ENCODE measurements around the gene NAV3.
A peak's percentile ranks its signal among the peaks of the same experiment; 100 is the strongest.

Gene NAV3, protein sequence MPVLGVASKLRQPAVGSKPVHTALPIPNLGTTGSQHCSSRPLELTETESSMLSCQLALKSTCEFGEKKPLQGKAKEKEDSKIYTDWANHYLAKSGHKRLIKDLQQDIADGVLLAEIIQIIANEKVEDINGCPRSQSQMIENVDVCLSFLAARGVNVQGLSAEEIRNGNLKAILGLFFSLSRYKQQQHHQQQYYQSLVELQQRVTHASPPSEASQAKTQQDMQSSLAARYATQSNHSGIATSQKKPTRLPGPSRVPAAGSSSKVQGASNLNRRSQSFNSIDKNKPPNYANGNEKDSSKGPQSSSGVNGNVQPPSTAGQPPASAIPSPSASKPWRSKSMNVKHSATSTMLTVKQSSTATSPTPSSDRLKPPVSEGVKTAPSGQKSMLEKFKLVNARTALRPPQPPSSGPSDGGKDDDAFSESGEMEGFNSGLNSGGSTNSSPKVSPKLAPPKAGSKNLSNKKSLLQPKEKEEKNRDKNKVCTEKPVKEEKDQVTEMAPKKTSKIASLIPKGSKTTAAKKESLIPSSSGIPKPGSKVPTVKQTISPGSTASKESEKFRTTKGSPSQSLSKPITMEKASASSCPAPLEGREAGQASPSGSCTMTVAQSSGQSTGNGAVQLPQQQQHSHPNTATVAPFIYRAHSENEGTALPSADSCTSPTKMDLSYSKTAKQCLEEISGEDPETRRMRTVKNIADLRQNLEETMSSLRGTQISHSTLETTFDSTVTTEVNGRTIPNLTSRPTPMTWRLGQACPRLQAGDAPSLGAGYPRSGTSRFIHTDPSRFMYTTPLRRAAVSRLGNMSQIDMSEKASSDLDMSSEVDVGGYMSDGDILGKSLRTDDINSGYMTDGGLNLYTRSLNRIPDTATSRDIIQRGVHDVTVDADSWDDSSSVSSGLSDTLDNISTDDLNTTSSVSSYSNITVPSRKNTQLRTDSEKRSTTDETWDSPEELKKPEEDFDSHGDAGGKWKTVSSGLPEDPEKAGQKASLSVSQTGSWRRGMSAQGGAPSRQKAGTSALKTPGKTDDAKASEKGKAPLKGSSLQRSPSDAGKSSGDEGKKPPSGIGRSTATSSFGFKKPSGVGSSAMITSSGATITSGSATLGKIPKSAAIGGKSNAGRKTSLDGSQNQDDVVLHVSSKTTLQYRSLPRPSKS (N-terminal part only)

DNA sequence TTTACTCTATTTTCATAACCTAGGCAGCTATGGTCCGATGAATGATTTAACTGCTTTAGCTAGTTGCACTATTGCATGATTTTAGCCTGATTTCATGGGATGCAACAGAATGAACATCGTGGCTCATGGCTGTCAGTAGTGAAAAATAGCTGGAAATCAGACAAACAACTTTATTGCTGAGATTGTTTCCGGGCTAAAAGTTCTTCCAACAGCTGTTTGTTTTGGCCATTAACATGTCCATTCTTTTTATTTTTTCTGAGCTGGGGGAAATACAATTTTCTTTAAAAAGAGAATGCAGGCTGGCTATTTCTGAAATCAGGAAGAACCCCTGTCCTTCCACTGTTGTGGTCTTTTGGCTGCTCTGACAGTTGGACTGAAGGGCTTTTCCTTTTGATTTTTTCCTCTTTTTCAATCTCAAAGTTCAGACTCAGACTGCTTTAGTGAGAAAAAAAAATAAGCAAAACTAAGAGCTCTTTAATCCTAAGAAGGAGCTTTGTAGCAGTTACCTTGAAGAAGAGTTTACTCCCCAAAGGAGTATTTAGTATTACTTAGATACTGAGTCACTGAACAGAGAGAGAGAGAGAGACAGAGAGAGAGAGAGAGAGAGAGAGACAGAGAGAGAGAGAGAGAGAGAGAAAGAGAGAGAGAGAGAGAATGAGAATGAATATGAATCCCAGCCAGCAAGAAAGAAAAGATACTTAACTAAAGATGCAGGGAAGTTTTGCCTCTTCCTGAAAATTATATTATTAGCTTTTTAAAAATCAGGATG lies at the start of gene NAV3:
Gene NAV3, plus strand, starts transcription at position 312 of the 769 bp plus-strand sequence. CDS start 568 bp downstream, outside the sequence.
- no peaks in the 10 kb centered on the region for H4K20me1 ChIP-seq
- peak within 1 kb of the TSS in 10 of 11 experiments; percentile 0 to 80 (median 56); a peak in 15 of 22 replicates for H3K4me2 ChIP-seq
- H3K27ac ChIP-seq = peak within 1 kb of the TSS in 5 of 11 experiments; percentile 9 to 55 (median 46); a peak in 8 of 22 replicates
- no peaks in the 10 kb centered on the region for H3K36me3 ChIP-seq
- H3K4me3 ChIP-seq = no peak within 1 kb of the TSS
- no peaks in the 10 kb centered on the region for H3K9me3 ChIP-seq (replicated peaks in 1 of 11)
- no peak for TF ChIP-seq Cebpa-rat (IDR thresholded peaks at IDR 0.05)
- no peaks in the 10 kb centered on the region for H3K27me3 ChIP-seq
- peak within 1 kb of the TSS in 4 of 11 experiments; percentile 33 to 56 (median 42); a peak in 3 of 22 replicates for H3K9ac ChIP-seq
- peaks cover 8 to 34% (median 24%) of the 10 kb centered on the region in 10 experiments; a peak in 16 of 20 replicates for H3K4me1 ChIP-seq

DNA sequence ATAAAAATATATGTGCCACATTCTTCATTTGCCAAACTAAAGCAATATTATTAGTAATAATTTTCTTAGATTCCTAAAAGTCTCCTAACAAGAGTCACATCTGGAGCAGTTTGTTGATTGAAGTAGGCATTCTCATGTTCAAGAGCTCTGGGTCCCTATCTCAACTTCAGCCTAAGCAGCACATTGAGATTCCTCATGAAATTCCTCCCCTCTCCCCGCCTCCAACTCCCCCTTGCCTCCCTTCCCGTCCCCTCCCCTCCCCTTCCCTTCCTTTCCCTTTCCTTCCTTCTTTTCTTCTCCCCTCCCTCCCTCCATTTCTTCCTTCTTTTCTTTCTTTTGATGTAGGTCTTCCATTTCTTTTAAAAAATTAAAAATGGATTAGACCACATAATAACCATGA lies 48.7 kb upstream of the NAV3 start:
- Histone ChIP-seq H3K9me3 (replicated peaks in 1 of 11) (0 out of 22 replicates have a peak, but pooled peaks cover 0 to 4% (median 0%) of the 10 kb centered on the region in 11 experiments), H3K4me1 (no peaks in the 10 kb centered on the region), H3K9ac (no peak overlapping the region), H3K4me3 (no peak overlapping the region), H3K4me2 (no peak overlapping the region), H3K27me3 (no peaks in the 10 kb centered on the region), H3K27ac (no peak overlapping the region), H3K36me3 (no peaks in the 10 kb centered on the region), H4K20me1 (no peaks in the 10 kb centered on the region)
- no peak for TF ChIP-seq Cebpa-rat (IDR thresholded peaks at IDR 0.05)

DNA sequence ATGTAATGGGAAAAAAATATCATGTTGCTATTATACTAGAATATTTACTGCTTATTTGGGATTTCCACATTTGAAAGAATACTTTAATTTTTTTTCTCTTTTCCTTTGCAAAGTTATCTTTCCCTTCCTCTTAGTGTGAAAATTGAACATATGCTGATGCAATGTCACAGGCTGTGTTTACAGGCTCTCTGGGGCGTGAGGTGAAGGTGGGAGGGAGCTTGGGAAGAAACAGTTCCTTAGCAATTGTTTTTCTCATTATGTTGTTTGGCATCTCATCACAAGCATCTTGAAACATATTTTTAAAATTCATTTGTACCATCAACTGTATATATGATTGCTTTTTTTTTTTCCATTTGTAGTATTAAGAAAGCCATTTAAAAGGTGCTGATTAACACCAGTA lies 47.9 kb upstream of the NAV3 start:
- no peak for TF ChIP-seq Cebpa-rat (IDR thresholded peaks at IDR 0.05)
- no peak overlapping the region for H3K4me3 ChIP-seq
- H3K27ac ChIP-seq = no peak overlapping the region
- no peaks in the 10 kb centered on the region for H4K20me1 ChIP-seq
- no peaks in the 10 kb centered on the region for H3K27me3 ChIP-seq
- no peak overlapping the region for H3K9ac ChIP-seq
- no peak overlapping the region for H3K4me2 ChIP-seq
- 0 out of 22 replicates have a peak, but pooled peaks cover 0 to 8% (median 0%) of the 10 kb centered on the region in 11 experiments for H3K9me3 ChIP-seq (replicated peaks in 1 of 11)
- no peaks in the 10 kb centered on the region for H3K36me3 ChIP-seq
- H3K4me1 ChIP-seq = no peaks in the 10 kb centered on the region

DNA sequence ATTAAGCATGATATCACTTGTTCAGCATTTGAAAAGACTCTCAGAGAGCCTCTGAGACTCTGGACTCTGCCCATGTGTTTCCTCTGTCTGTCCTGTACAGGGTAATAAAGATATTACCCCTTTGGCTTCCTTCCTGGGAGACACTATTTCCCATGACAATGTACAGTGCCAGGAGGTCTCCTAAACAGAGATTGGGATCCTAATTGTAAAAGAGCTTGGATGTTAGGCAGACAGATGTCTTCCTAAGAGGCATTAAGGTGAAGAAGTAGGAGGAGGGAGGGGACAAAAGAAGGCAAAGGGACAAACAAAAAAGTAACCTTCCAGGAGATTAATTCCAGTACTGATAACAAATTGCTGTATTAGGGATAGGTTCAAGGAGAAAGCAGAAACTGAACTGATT lies 45.5 kb upstream of the NAV3 start:
- Histone ChIP-seq H3K4me2 (no peak overlapping the region), H3K9ac (no peak overlapping the region), H3K4me3 (no peak overlapping the region), H3K27ac (no peak overlapping the region), H3K4me1 (peaks cover 0 to 6% (median 0%) of the 10 kb centered on the region in 10 experiments; a peak in 1 of 20 replicates), H4K20me1 (no peaks in the 10 kb centered on the region), H3K36me3 (no peaks in the 10 kb centered on the region), H3K27me3 (no peaks in the 10 kb centered on the region), H3K9me3 (replicated peaks in 1 of 11) (0 out of 22 replicates have a peak, but pooled peaks cover 0 to 8% (median 0%) of the 10 kb centered on the region in 11 experiments)
- TF ChIP-seq Cebpa-rat (IDR thresholded peaks at IDR 0.05) = no peak

DNA sequence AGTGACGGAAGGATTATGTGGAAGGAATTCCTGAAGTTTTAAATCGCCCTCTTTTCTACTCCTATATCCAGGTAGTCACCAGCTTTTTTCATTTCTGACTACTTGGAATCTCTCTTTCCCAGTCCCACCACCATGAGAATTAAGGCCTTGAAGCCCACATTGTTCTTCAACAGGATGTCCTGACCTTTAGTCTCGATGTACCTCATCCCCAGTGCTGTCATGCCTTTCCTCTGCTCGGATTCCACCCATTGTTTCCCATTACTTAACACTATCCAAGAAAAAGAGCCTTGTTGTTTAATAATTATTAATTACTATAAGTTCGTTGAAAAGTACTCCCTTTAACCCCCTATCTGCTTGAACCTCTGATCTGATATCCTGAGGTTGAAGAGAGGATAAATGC lies 44.0 kb upstream of the NAV3 start:
- Histone ChIP-seq H3K4me2 (no peak overlapping the region), H3K4me3 (no peak overlapping the region), H3K4me1 (peaks cover 0 to 6% (median 0%) of the 10 kb centered on the region in 10 experiments; a peak in 1 of 20 replicates), H3K9ac (no peak overlapping the region), H4K20me1 (no peaks in the 10 kb centered on the region), H3K36me3 (no peaks in the 10 kb centered on the region), H3K27me3 (no peaks in the 10 kb centered on the region), H3K27ac (no peak overlapping the region), H3K9me3 (replicated peaks in 1 of 11) (0 out of 22 replicates have a peak, but pooled peaks cover 0 to 8% (median 0%) of the 10 kb centered on the region in 11 experiments)
- TF ChIP-seq Cebpa-rat (IDR thresholded peaks at IDR 0.05) = no peak

DNA sequence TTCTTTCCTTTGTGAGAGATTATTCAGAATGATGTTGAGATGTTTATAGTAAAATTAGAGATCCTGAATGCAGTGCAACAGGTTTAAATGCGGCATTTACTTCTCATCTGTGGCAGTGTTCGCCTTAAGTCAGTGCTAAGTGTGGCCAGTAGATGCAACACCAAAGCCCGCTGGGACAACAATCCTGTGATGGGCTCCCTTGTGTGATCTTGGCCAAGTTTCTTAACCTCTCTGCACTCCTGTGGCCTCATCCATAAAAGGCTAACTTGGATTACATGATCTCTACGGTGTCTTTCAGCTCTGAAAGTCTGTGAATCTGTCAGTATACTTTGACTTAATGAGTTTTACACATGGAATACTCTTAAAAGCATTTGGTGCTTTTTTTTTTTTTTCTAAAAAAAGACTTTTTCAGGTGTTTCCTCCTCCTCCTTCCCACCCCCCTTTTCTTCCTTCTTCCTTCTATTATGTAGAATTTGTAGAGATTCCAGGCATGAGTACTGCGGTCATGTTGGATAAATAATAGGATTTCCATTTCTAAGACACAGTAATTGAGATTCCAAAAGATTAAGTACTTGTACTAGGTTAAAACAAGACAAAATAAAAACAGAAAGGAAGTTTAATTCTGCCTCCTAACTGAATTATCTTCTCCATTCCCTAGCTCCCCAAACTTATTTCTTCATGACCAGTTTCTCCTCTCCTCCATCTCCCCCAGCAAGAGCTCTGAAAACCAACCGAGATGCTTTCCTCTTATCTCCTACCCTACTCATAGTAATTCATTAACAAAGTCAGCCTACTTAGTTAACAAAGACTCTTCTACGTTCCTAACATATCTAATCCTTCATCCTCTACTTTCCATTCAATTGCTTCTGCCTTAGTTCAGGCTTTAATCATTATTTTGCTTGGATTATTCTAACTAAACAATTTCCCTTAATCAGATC lies 42.2 kb upstream of the NAV3 start:
- Histone ChIP-seq H3K4me1 (peaks cover 0 to 6% (median 0%) of the 10 kb centered on the region in 10 experiments; a peak in 1 of 20 replicates), H3K4me2 (no peak overlapping the region; a peak in 1 of 22 replicates), H3K36me3 (no peaks in the 10 kb centered on the region), H3K9ac (no peak overlapping the region), H3K9me3 (replicated peaks in 1 of 11) (0 out of 22 replicates have a peak, but pooled peaks cover 0 to 8% (median 0%) of the 10 kb centered on the region in 11 experiments), H3K27ac (no peak overlapping the region), H4K20me1 (no peaks in the 10 kb centered on the region), H3K4me3 (no peak overlapping the region), H3K27me3 (no peaks in the 10 kb centered on the region)
- TF ChIP-seq Cebpa-rat (IDR thresholded peaks at IDR 0.05) = no peak

DNA sequence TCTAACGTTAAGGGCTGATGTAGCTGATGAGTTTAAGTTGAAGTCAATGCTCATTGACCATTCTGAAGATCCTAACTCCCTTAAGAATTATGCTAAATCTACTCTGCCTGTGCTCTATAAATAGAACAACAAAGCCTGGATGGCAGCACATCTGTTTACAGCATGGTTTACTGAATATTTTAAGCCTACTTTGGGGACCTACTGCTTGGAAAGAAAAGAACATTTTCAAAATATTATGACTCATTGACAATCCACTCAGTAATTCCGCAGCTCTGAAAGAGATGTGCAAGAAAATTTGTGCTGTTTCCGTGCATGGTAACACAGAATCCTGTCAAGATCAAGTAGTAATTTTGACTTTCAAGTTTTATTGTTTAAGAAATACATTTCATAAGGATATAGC lies 35.0 kb upstream of the NAV3 start:
- Histone ChIP-seq H3K9me3 (replicated peaks in 1 of 11) (no peaks in the 10 kb centered on the region), H3K27ac (no peak overlapping the region), H3K4me2 (no peak overlapping the region), H3K36me3 (no peaks in the 10 kb centered on the region), H3K4me3 (no peak overlapping the region), H3K4me1 (no peaks in the 10 kb centered on the region), H4K20me1 (no peaks in the 10 kb centered on the region), H3K9ac (no peak overlapping the region), H3K27me3 (no peaks in the 10 kb centered on the region)
- TF ChIP-seq Cebpa-rat (IDR thresholded peaks at IDR 0.05) = no peak

Measured in BLaER1 treated with 17β-estradiol and CSF1 and Interleukin-3, amounts not matched to agents 10 nM and 100 nM (cell line).